Neutrophil (primary cell): ENCODE data around the gene INS.

Source experiments
- H3K27ac ChIP-seq: fragments of 200-600 bp; sonication (generic); 2 replicates; pipeline ENCODE4 v1.5.1; 2016; ENCODE audit warnings: mild to moderate bottlenecking, moderate library complexity
- H3K27me3 ChIP-seq: fragments of 200-600 bp; sonication (generic); 2 replicates; pipeline ENCODE4 v1.6.0; 2016; ENCODE audit warnings: mild to moderate bottlenecking
- H3K36me3 ChIP-seq: fragments of 200-600 bp; sonication (generic); 2 replicates; pipeline ENCODE4 v1.5.1; 2017
- H3K4me1 ChIP-seq, 2 experiments: fragments of 200-600 bp in 1 of 2; sonication (generic) in 1 of 2; 1 replicate in 1 of 2; 2 replicates in 1 of 2; pipeline versions ENCODE4 v1.5.1 to v1.6.1; 2013 to 2016; ENCODE audit warnings: low read depth in 1 of 2, low read length in 1 of 2, mild to moderate bottlenecking in 1 of 2, moderate library complexity in 1 of 2; ENCODE audit not compliant: control insufficient read depth in 1 of 2, insufficient read depth in 1 of 2
- H3K4me3 ChIP-seq, 2 experiments: fragments of 200-600 bp in 1 of 2; sonication (generic) in 1 of 2; 1 replicate in 1 of 2; 2 replicates in 1 of 2; pipeline ENCODE4 v1.5.1; 2013 to 2016; ENCODE audit warnings: low read depth in 1 of 2, low read length in 1 of 2, mild to moderate bottlenecking in 1 of 2, moderate library complexity in 1 of 2
- H3K9me3 ChIP-seq: fragments of 200-600 bp; sonication (generic); 2 replicates; pipeline ENCODE4 v1.5.1; 2016
- TF ChIP-seq, protein P1 (sequence below): fragments of 200-600 bp; sonication (generic); IDR thresholded peaks from 2 replicates; pipeline ENCODE4 v1.5.1; 2016; ENCODE audit warnings: antibody characterized with exemption

Gene INS

DNA sequence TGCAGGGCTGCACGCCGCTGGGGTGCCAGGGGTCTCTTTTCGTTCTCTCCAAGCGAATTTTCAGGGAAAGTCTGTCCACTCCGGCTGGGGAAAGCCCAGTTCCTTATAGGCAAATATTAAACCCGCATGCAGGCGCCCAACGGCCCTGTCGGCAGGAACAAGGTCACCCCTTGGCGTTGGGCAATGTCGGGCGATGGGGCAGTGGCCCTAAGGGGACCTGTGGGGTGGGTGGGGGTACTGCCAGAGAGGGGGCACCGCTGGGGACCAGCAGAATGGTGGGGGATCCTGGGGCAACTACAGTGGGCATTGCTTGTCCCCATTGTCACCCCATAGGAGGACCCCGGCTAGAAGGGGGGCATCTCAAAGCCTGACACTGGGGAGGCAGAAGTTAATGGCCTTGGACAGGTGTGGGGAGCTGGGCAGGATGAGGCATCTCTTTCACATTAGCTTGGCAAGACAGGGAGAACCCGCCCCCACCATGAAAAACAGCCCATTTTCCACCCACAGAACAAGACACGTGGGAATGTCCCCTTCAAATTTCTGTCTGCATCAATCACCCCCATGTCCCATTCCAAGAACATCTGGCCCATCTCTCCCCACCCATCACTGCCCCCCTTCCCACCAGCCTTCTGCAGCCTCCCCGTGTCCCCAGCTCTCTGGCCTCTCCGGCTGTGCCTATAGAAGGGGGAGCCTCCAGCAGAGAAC is 16.3 kb downstream of the INS start:
- Histone ChIP-seq H3K4me1 (no peaks in the 10 kb centered on the region), H3K4me3 (no peak overlapping the region), H3K9me3 (no peaks in the 10 kb centered on the region), H3K36me3 (no peaks in the 10 kb centered on the region), H3K27me3 (peaks cover 100% of the 10 kb centered on the region), H3K27ac (no peak overlapping the region)
- TF ChIP-seq, protein P1, sequence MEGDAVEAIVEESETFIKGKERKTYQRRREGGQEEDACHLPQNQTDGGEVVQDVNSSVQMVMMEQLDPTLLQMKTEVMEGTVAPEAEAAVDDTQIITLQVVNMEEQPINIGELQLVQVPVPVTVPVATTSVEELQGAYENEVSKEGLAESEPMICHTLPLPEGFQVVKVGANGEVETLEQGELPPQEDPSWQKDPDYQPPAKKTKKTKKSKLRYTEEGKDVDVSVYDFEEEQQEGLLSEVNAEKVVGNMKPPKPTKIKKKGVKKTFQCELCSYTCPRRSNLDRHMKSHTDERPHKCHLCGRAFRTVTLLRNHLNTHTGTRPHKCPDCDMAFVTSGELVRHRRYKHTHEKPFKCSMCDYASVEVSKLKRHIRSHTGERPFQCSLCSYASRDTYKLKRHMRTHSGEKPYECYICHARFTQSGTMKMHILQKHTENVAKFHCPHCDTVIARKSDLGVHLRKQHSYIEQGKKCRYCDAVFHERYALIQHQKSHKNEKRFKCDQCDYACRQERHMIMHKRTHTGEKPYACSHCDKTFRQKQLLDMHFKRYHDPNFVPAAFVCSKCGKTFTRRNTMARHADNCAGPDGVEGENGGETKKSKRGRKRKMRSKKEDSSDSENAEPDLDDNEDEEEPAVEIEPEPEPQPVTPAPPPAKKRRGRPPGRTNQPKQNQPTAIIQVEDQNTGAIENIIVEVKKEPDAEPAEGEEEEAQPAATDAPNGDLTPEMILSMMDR = no peak

DNA sequence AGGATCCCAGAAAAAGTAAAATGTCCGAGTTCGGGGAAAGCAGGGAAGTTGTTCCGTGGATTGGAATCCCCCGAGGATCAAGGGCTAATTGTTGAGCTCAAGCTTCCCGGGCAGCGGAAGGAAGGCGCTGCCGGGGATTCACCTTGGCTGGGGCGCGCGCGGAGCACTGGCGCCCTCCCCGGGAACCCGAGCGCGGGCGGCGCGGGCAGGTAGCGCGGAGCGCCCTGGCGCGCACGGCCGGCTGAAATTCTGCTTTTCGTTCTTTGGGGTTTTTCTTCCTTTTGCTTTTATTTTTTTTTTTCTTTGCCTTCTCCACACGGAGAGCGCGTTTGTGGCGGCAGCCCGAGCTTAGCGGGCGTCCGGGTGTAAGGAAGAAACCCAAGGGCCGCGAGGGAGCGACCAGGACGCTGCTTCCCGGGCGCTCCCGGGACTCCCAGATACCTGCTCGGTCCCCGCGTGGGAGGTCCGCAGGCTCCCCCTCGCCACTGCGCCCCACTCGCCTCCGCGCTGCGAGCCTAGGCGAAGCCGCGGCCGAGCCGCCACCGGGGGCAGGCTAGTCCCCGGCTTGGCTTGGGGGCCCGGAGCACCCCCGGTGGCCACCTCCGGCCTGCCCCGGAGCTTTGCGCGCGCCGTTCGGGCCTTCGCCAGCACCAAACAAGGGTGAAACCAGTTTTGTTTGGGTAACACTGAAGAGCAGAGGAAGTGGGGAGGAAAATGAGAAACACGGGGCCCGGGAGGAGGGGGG is 17.0 kb downstream of the INS start:
- H3K27me3 ChIP-seq = peaks cover 100% of the 10 kb centered on the region
- no peaks in the 10 kb centered on the region for H3K36me3 ChIP-seq
- no peak overlapping the region for H3K4me3 ChIP-seq
- H3K4me1 ChIP-seq = no peaks in the 10 kb centered on the region
- H3K9me3 ChIP-seq = no peaks in the 10 kb centered on the region
- no peak overlapping the region for H3K27ac ChIP-seq
- TF ChIP-seq, protein P1 = no peak

DNA sequence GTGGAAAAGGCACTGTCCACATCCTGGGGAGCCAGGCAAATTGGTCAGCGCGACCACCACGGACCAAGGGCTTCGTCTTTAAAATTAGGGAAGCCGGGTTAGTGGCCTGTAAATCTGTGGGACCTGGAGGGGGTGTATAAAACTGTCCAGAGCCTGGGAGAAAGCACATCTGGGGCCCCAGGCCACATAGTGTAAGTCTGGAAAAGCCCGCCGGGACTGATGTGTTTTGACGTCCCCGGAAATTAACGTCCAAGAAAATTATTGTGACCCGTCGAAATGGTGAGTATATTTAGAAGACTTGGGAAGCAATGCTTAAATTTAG is 17.6 kb downstream of the INS start:
- Histone ChIP-seq H3K27ac (no peak overlapping the region), H3K36me3 (no peaks in the 10 kb centered on the region), H3K27me3 (peaks cover 100% of the 10 kb centered on the region), H3K4me1 (no peaks in the 10 kb centered on the region), H3K4me3 (no peak overlapping the region), H3K9me3 (no peaks in the 10 kb centered on the region)
- TF ChIP-seq, protein P1 = no peak

DNA sequence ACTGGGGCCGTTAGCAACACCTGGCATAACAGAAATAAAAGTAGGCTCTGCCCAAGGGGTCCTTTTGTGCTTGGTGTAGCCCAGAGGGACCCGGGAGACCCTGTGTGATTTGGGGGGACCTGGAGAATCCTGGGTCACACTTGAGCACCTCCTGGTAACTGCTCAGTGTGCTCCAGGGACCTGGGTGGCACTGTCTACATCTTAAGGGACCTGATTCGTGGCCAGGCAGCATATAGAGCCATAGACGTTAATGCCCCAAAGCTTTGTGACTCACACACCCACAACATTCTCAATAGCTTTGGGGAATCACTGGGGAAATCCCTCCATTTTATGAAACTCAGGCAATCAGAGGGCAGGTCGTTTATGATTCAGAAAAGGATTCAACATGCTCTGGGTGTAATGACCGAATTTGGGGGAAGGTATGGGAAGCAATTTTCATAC is 18.2 kb downstream of the INS start:
- Histone ChIP-seq H3K4me1 (no peaks in the 10 kb centered on the region), H3K4me3 (no peak overlapping the region), H3K27me3 (peaks cover 100% of the 10 kb centered on the region), H3K36me3 (no peaks in the 10 kb centered on the region), H3K27ac (no peak overlapping the region), H3K9me3 (no peaks in the 10 kb centered on the region)
- TF ChIP-seq, protein P1 = no peak

DNA sequence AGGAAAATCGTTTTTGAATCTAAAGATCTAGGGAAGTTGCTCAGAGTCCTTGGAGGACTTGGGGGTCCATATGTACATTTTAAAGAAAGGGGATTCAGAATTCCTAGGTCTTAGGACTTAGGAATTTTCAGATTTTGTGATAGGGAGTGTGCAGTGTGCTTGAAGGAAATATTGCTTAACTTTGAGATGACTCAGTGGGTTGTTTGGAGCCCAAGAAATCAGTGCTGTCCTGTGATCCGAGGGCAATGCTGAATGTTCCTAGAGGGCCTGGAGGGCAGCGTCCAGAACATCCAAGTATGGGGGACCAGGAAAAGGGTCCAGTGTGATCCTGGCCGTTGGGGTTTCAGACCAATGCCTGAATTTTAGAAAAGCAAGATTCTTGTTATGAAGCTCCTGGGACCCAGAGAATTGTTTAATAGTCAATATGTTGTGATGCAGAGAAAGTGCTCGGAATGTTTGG is 18.7 kb downstream of the INS start:
- Histone ChIP-seq H3K27ac (no peak overlapping the region), H3K9me3 (no peaks in the 10 kb centered on the region), H3K36me3 (no peaks in the 10 kb centered on the region), H3K4me1 (no peaks in the 10 kb centered on the region), H3K4me3 (no peak overlapping the region), H3K27me3 (peaks cover 100% of the 10 kb centered on the region)
- TF ChIP-seq, protein P1 = no peak
